CD4-positive, alpha-beta T cell treated with Interleukin-1 beta for 1 hour (primary cell): Measurements from ENCODE around the gene FAM89B.
A peak's percentile ranks its signal among the peaks of the same experiment; 100 is the strongest.

Experiments
- DNase-seq, 2 donors: peaks; one replicate each; pipeline ENCODE4 v3.0.0-alpha.2; 2020 to 2022

Gene FAM89B

GRCh38 chr11:65613091-65613928 is 41.0 kb downstream of the FAM89B start:
- DNase-seq = no peak

DNA sequence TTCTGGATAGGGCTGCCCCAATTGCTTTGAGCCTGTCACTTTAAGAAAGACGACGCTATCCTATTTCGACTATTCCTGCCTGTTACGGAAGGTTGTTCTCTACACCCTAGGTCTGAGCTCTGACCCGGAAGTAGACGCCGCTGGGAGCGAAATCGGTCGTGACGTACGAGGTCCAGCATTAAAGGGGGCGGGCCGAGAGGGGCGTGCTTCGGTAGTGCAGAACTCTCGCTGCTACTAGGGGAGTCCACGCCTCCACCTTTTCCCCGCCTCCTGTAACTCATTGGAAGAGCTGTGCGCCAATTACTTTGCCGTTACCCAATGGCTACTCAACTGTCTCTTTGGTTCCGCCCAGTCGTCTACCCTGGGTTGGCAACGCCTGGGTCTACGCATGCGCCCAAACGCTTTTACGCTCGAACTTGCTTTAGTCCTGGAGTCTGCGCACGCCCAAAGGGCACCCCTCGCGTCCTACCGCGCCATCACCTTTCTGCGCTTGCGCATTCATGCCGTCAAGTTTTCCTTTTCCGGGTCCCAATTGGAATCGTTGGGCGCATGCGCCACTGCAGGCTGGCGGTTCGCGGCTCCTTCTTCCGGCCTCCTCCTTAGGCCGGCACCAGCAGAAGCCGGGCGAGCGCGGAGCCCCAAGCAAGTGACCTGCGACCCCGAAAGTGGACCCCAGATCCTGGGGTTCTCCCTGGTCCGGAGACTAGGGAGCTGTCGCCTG is 43.1 kb downstream of the FAM89B start, which contains the start of gene PCNX3:
TSS of gene PCNX3 (plus strand) at position 548 of the 721 bp plus-strand sequence. CDS start 536 bp downstream, outside the sequence.
- peak; percentile 100 for DNase-seq

DNA sequence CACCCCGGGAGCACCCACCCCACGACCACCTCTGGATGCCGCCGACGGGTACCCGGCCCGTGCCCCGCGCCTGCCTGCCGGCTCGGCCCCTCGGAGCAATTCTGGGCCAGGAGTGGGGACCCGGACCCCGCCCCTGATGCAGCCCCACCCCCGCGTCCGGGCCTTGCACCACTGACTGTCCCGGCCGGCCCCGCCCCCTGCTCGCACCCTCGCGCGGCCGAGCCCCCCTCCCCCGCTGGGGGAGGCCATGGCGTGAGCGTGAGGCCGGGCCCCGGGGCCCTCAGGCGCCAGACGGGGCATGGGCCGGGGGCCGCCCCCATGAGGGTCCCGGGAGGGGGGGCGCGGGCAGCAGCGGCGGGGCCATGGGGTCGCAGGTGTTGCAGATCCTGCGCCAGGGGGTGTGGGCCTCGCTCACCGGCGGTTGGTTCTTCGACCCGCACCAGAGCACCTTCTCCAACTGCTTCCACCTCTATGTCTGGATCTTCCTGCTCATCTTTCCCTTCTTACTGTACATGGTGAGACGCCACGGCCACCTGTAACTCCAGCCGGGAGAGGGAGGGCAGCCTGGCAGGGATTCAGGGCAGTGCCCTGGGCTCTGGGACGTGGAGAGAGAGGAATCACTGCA is 43.7 kb downstream of the FAM89B start:
- DNase-seq = no peak

- no peak for DNase-seq
Measured at GRCh38 chr11:65616575-65617001, 44.2 kb downstream of the FAM89B start.

DNA sequence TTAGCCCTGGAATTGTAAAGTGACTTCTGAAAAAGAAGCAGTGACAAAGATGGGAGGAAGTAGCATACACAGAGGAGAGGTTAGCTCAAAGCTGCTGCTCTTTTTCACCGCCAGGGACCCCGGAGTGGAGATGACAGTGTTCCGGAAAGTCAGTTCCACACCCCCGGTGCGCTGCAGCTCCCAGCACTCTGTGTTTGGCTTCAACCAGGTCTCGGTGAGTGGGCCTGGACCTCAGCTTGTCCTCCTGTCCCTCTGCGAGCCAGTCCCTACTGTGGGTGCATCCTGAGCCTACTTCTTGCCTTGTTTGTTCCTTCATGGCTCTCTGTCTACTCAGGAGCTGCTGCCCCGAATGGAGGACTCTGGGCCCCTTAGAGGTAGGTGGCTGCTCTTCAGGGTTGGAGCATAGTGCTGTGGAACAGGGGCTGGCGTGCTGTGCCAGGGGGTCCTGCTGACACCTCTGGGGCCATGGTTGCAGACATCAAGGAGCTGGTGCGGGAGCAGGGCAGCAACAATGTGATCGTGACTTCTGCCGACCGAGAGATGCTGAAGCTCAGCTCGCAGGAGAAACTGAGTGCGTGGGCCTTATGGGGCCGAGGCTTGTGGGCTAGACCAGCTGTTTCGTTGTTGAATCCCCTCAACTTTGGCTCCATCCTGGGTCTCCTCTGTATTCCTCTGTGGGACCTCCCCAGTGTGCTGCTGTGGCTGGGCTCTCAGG is 45.0 kb downstream of the FAM89B start:
- DNase-seq = no peak

- no peak for DNase-seq
Measured at GRCh38 chr11:65617990-65618751, 45.8 kb downstream of the FAM89B start.

DNA sequence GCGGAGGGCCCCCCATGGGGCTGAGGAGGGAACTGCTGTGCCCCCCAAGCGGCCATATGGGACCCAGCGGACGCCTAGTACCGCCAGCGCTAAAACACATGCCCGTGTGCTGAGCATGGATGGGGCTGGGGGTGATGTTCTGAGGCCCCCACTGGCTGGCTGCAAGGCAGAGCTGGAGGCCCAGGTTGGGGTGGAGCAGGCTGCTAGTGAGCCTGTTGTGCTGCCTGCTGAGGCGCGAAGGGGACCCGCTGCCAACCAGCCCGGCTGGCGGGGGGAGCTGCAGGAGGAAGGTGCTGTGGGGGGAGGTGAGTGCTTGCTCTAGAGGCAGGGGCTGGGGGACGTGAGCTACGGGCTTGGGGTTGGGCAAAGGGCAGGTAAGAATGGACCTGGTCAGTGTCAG is 46.4 kb downstream of the FAM89B start:
- no peak for DNase-seq

DNA sequence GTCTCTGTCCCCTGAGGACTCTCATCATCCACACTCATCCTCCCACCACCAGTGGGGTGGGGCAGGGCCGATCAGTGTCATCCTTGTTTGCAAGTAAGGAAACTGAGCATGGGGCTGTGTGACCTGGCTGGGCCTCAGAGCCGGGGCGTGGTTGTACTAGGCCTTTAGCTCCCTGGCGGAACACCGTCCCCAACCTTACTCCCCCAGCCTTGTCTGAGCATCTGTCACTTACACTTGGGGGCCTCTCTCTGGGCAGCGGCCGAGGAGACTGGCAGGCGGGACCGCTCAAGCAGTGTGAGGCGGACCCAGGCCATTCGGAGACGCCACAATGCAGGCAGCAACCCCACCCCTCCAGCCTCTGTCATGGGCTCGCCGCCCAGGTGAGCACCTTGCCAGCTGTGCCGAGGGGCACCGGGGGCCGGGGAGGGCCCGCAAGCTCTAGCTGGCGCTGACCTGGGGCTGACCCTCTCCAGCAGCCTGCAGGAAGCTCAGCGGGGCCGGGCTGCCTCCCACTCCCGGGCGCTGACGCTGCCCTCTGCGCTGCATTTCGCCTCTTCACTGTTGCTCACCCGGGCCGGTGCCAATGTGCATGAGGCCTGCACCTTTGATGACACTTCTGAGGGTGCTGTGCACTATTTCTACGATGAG is 47.1 kb downstream of the FAM89B start:
- DNase-seq = no peak

DNA sequence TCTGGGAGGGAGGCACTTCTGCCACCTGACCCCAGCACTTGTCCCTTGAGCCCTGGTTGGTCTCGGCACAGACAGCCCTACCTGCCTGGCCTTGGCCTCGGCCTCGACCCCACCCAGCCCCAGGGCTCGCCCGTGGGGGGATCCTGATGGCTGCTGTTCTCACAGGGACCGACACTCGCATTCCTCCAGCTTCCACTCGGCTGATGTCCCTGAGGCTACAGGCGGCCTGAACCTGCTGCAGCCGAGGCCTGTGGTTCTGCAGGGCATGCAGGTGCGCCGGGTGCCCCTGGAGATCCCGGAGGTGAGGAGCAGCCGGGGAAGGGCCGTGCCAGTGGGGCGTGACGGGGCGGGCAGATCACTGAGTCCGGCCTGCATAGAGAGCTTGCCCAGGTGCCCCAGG is 48.3 kb downstream of the FAM89B start:
- no peak for DNase-seq

- DNase-seq = no peak
Measured at GRCh38 chr11:65621460-65621859, 49.1 kb downstream of the FAM89B start.

DNA sequence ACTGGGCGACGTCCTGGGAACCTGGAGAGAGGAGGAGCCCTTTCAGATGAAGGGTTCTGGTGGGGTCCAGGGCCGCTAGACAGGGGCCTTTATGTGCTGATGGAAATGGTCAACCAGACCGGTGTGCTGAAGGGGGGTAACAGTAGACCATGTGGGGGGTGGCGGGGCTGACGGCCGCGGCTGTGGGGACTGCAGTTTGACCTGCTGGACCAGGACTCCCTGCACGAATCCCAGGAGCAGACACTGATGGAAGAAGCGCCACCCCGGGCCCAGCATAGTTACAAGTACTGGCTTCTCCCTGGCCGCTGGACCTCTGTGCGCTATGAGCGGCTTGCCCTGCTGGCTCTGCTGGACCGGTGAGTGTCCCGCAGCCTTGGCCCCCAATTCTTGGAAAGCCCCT is 49.7 kb downstream of the FAM89B start:
- DNase-seq = no peak

DNA sequence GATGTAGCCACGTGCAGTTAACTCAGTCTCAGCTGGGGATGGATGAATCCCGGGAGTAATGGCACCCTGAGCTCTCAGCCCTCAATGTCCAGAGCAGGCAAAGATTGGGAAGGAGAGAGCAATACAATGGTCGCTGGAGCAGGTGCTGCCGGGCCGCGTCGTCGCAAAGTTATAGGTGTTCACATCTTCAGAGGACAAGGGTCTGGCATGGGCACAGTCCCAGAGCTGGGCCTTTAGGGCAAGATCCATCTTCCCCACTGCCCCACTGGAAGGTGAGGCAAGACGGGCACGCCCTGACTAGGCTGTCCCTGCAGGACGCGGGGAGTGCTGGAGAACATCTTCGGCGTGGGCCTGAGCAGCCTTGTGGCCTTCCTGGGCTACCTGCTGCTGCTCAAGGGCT is 50.8 kb downstream of the FAM89B start:
- DNase-seq = no peak
